ENCODE measurements around the gene GJA9.
A peak's percentile ranks its signal among the peaks of the same experiment; 100 is the strongest.
"Not testable (repeated sequence)": the region's sequence is repeated elsewhere in the genome, so short reads cannot be mapped to it uniquely, and the experiment has no call there.

GJA9 gene

DNA sequence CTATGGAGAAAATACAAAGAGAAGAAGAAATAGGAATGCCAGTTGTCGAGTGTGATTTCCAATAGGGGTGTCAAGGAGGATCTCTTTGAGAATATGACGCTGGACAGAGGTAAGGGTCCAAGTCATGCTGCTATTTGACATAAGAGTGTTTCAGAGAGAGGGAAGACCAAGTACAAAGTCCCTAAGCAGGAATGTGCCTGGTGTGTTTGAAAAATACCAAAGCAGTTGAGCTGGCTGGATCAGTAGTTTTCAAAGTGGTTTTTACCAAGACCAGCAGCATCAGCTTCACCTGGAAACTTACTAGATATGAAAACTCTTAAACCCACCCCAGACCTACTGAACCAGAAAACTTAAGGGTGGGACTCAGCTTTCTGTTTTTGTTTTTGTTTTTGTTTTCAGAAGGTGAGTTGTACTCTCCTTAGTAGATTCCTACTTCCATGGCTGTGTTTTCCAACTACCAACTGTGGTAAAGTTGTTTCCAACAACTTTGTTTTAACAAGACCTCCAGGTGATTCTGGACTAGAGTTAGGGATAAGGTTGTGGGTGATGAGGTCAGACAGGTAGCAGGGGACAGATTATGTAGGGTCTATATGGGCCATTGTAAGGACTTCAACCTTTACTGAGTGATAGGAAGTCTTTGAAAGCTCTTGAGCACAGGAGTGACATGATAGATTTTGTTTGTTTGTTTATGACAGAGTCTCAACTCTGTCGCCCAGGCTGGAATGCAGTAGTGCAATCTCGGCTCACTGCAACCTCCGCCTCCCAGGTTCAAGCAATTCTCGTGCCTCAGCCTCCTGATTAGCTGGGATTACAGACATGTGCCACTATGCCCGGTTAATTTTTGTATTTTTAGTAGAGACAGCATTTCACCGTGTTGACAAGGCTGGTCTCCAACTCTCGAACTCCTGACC, 7.3 kb upstream of the GJA9 start:
- DNase-seq: no peak
- intact Hi-C loops (cut with DNase I): no loop called here

- intact Hi-C loops (cut with DNase I): no loop called here
- DNase-seq: no peak
Measured at GRCh38 chr1:38885092-38885491, 3.7 kb upstream of the GJA9 start.

DNA sequence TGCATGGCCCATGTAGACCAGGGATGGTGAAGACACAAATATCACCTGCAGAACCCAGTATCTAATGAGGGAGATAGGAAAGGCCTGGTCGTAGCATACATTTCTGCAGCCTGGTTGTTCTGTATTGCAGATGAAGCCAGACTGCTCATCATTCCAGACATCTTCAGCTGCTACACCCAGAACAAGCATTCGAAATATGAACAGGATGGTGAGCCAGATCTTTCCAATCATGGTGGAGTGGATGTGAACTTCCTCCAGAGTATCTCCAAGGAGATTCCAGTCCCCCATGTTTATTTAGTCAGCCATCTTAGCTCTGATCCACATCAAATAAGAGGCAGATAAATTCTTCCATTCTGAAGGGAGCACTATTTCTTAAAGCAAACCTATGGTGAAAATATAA, 5.6 kb downstream of the GJA9 start:
- DNase-seq: no peak
- intact Hi-C loops (cut with DNase I): loop anchor here (10.0 kb wide), 1 partner anchor 119 kb away; the partner anchor contains the start of gene AKIRIN1

DNA sequence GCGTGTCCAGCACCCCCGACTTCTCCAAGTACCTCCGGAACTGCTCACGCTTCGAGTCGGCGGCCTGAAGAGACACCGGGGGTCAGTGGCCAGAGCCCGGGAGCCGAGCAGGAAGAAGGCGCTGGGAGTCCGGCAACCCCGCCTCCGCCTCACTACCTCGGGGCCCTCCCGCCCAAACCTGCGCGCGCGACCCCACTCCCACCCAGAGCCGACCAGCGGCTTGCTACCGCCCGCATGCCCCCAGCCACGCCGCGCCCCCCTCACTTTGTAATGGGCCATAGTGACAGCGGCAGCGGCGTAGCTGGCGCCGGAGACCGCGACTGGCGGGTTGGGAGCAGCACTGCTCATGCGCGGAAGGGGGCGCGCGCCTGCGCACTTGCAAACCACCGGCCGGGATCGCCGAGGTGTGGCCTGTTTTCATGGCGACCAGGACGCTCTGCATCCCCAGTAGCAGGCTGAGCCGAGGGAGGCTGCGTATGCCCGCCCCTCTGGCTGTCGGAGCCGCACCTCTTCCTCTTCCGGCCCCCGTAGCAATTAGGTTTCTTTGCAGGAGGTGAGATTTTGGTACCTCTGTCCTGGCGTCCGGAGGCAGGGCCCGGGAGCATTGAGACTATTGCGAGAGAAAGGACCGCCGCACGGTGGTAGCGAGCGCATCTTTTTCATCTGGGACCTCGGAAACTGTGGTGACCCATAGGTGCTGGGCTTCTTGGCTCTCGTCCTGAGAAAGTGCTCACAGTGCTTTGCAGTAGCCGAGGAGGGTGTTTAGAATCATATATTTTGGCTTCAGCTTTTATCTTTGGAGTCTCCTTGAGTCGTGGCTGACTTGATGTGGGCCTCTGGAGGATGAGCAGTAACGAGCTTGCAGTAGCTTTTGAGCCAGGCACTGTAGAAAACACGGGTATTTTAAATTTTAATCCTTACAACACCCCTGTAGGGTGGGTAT, 8.1 kb downstream of the GJA9 start, which contains the start of gene MYCBP:
TSS of gene MYCBP (minus strand) at position 322 of the 943 bp plus-strand sequence. CDS start at position 279, 43 bp downstream.
- intact Hi-C loops (cut with DNase I): loop anchor here (5.0 to 10.0 kb wide), 2 partner anchors 54 to 122 kb away; partner anchors contain the start of gene AKIRIN1
- DNase-seq: peak; percentile 91 to 99 (median 97)

DNA sequence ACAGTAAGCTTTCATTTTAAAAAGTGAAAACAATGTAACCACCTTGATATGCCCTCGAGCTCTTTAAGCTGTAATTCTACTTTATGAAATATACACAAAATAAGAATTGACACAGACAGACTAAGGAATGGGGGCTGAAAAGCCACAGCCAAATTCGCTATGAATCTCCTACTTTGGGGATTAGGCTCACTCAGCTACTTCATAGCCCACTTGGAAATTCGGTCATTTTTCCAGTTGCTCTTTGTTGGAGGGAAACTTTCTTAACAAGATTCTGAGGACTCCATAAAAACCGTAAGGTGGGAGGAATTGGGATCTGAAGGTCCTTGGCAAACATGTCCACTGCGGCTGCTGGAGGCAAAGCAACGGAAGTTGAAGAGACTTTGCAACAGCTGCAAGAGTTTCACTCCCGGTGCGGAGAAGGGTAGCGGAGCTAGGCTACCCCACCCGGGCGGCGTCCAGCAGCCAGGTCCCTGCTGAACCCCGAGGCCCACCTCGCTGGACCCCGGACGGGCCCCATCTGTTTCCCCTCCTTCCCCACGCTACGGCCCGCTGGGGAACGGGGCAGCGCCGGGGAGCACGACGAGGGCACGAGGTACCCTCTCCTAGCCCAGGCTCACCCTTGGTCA, 8.9 kb downstream of the GJA9 start:
- intact Hi-C loops (cut with DNase I): loop anchor here (5.0 to 10.0 kb wide), 2 partner anchors 55 to 122 kb away; partner anchors contain the start of gene AKIRIN1
- DNase-seq: peak in 17 of 42 donors; percentile 2 to 39 (median 16)

- intact Hi-C loops (cut with DNase I): loop anchor here (5.0 to 10.0 kb wide), 2 partner anchors 56 to 124 kb away; partner anchors contain the start of gene AKIRIN1
- DNase-seq: no peak
Measured at GRCh38 chr1:38870996-38871395, 10.4 kb downstream of the GJA9 start.

DNA sequence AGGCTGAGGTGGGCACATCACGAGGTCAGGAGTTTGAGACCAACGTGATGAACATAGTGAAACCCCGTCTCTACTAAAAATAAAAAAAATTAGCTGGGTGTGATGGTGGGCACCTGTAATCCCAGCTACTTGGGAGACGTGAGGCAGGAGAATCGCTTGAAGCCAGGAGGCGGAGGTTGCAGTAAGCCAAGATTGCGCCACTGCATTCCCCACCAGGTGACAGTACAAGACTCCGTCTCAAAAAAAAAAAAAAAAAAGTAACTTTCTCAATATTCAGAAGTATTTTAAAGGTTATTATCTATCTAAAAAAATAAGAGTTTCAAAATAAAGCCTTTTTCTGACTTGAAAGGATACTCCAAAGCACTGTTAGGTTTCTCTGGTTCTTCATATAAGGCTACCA, 14.2 kb downstream of the GJA9 start:
- intact Hi-C loops (cut with DNase I): no loop called here
- DNase-seq: no peak

DNA sequence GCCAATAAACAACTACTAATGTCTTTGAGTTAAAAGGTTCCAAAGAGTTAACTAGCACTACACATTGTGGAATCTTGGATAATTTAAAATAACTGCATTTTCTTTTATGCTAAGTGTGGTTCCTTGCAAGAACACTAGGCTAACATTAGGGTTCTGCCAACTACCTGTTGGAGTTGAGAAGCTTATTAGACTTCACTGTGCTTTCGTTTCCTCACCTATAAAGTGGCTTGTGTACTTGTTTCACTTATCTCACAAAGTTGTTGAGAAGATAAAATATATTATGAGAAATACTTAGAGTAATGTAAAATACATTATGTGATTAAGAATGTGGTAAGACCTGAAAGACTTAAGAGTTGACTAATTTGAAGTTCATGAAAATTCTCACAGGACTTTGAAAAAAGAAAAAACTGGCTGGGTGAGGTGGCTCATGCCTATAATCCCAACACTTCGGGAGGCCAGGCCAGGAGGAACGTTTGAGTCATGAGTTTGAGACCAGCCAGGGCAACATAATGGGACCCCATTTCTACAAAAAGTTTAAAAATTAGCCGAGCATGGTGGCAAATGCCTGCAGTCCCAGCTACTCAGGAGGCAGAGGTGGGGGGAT, 16.2 kb downstream of the GJA9 start:
- intact Hi-C loops (cut with DNase I): no loop called here
- no peak for DNase-seq

DNA sequence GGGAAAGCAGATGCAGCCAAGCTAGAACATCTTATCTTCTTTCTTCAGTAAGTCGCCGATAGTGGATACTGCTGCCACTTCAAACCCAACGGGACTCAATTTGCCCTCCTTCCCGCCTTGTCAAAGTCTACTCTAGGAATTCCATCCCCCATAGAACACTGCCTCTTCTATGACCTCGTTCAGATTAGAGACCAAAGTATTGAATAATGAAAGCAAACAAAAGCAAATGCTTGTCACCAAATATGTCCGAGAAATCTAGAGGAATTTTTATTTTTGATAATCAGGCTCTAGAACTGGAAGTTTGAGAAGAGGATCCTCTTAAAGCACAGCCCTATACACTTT, 21.0 kb downstream of the GJA9 start:
- peak in 4 of 42 donors; percentile 18 to 30 (median 24) for DNase-seq

DNA sequence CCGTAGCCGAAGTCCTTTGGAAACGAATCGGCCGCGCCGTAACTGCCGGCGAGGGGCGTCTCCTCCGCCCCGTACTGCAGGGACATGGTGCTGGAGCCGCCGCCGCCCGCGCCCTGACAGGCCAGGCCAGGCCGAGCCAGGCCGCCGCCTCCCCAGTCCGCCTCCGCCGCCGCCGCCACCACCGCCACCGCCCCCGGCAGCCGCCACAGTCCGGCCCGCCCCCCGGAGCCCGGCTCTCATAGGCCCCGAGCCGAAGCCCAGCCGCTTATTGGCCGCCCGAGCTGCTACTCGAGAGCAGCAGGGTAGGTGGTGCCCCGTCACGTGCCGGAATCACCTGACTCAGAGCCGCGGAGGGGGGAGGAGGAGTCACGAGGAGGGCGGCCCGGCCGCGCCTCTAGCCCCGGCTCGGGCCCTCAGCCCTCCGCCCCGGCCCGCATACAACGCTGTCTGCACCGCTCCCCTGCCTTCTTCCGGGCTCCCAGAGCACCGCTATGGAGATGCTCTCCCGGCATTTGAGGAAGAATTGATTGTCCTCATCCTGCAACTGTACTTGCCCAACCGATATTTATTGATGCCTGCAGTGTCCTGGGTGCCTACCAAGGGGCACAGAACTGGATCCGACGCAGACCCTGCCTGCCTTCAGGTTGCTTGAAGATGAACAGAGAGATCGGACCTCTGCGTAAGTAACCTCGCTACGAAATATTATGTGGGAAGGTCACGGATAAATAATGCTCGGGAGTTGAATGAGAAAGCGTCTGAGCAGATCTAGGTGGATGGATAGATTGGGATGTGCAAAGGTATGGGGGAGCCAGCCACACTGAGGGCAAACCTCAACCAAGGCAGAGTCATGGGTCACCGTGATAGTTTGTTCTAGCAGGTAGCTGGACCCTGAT, 21.6 kb downstream of the GJA9 start, which contains the start of gene RRAGC:
TSS of gene RRAGC (minus strand) at position 212 of the 893 bp plus-strand sequence. CDS start at position 86, 126 bp downstream.
- DNase-seq: peak; percentile 99 to 100 (median 100)
- intact Hi-C loops (cut with DNase I): no loop called here

More for the DNA sequence above, 21.0 kb downstream of the GJA9 start:
- intact Hi-C loops (cut with DNase I): no loop called here

DNA sequence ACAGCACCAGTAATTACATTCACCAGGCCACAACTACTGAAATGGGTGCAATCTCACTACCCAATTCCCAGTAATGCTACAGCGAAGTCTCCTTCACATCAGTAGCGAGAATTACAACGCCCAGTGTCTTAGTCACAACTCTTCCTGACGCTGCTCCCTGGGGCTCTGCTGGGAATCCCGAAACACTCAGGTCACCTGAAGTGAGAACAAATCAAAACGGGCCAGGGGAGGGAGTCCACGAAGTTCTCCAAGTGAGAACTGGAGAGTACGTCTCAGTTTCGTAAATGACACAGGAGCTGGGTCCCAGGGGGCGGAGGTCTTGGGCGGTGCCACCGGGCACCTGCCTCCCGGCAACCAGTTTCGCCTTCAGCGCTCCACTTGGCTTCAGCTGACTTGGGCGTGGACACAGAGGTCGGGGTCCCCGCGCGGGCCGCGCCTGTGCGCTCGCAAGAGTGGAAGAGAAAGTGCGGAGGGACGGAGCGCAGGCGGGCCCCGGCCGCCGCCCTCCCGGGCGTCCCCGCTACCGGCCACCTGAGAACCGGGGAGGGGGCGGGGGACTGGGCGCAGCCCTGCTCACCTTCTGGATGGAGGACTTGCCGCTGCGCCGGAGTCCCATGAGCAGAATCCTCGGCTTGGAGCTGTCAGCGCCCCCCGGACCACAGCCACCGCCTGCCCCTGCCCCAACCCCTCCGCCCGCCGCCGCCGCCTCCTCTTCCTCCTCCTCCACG, 22.4 kb downstream of the GJA9 start:
- intact Hi-C loops (cut with DNase I): no loop called here
- DNase-seq: peak in 38 of 42 donors; percentile 7 to 75 (median 47)

DNA sequence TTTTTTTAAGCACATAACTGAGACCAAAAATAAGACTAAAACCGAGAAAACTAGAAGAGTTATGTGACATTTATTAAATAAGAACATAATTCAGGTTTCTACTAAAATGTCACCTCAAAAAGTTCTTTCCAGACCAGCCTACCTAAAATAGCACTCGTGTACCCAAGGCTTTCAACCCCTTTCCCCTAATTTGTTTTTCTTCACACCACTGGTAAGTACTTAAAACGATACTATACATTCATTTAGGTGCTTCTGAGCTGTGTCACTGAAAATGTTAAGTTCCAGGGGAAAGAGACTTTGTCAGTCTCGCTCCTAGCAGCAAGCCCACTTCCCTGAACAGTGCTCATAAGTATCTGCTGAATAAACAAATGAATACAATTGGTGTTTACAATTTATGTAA, 28.6 kb downstream of the GJA9 start:
- DNase-seq: no peak
- intact Hi-C loops (cut with DNase I): no loop called here

- DNase-seq: no peak
- intact Hi-C loops (cut with DNase I): no loop called here
Measured at GRCh38 chr1:38848071-38848470, 33.3 kb downstream of the GJA9 start.

GRCh38 chr1:38846210-38846609, 35.2 kb downstream of the GJA9 start:
- intact Hi-C loops (cut with DNase I): no loop called here
- no peak for DNase-seq

DNA sequence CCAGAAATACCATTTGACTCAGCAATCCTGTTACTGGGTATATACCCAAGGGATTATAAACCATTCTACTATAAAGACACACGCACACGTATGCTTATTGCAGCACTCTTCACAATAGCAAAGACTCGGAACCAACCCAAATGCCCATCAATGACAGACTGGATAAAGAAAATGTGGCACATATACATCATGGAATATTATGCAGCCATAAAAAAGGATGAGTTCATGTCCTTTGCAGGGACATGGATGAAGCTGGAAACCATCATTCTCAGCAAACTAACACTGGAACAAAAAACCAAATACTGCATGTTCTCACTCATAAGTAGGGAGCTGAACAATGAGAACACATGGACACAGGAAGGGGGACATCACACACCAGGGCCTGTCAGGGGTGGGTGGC, 36.3 kb downstream of the GJA9 start:
- intact Hi-C loops (cut with DNase I): not testable (repeated sequence)

GRCh38 chr1:38840281-38840680, 41.1 kb downstream of the GJA9 start:
- no peak for DNase-seq
- intact Hi-C loops (cut with DNase I): no loop called here

More for the DNA sequence above, 36.3 kb downstream of the GJA9 start:
- DNase-seq: not testable (repeated sequence)

DNA sequence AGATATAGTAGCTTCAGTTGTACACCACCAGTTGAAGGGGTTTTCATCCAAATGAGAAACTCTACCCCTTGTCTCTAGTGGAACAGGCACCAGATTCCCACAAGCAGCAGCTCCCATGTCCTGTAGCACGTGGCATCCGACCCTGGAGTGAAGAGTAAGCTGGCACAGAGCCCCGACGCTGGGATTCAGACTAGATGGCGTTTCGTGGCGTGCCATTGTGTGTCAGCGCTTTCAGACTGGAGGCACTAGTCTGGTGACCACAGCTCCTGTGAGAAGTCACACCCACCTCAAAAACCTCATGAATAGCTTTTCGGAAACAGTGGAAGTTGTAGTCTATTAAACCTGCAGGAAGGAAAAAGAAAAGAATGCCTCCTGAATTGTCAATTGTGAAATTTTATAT, 42.0 kb downstream of the GJA9 start:
- DNase-seq: no peak
- intact Hi-C loops (cut with DNase I): loop anchor here (10.0 kb wide), 1 partner anchor 815 kb away; no protein-coding TSS in a partner anchor

Measured in head of caudate nucleus (tissue), 42 donors.